Osteocyte (in vitro differentiated cells): ENCODE data around the gene NFIA. TPM values are rescaled to one million over a fixed set of nuclear protein-coding genes. Genes with fewer than 3 reads are reported as not detected.

Experiments used
- DNase-seq: peaks from one replicate; pipeline ENCODE4 v3.0.0; 2021; ENCODE audit warnings: mixed read lengths; ENCODE audit not compliant: unreplicated experiment; ENCODE audit errors: extremely low spot score
- H3K27ac Mint-ChIP-seq: one replicate; pipeline ENCODE4 v1.8.0; 2021; ENCODE audit warnings: mild to moderate bottlenecking, mixed read lengths; ENCODE audit not compliant: unreplicated experiment
- H3K27me3 Mint-ChIP-seq: one replicate; pipeline ENCODE4 v1.8.0; 2021; ENCODE audit warnings: mixed read lengths; ENCODE audit not compliant: unreplicated experiment
- H3K36me3 Mint-ChIP-seq: one replicate; pipeline ENCODE4 v1.8.0; 2021; ENCODE audit warnings: mixed read lengths; ENCODE audit not compliant: unreplicated experiment
- H3K4me1 Mint-ChIP-seq: one replicate; pipeline ENCODE4 v1.8.0; 2021; ENCODE audit warnings: mixed read lengths; ENCODE audit not compliant: unreplicated experiment
- H3K4me3 Mint-ChIP-seq: one replicate; pipeline ENCODE4 v1.8.0; 2021; ENCODE audit warnings: mild to moderate bottlenecking, moderate library complexity, mixed read lengths; ENCODE audit not compliant: unreplicated experiment
- H3K9me3 Mint-ChIP-seq: one replicate; pipeline ENCODE4 v1.8.0; 2021; ENCODE audit warnings: mixed read lengths; ENCODE audit not compliant: unreplicated experiment
- total RNA-seq: library from RNA; stranded (reverse); gene quantifications from 2 replicates; pipeline ENCODE4 v1.2.1, GENCODE V29; 2021
- TF ChIP-seq, protein P1 (sequence below): fragments of 200-600 bp; sonication (generic); IDR thresholded peaks from 2 replicates; pipeline ENCODE4 v1.5.0; 2021; ENCODE audit warnings: antibody characterized with exemption, mild to moderate bottlenecking, moderate library complexity

NFIA gene
- total RNA-seq, 1 donor from 2014 or later = 46.7 TPM

DNA sequence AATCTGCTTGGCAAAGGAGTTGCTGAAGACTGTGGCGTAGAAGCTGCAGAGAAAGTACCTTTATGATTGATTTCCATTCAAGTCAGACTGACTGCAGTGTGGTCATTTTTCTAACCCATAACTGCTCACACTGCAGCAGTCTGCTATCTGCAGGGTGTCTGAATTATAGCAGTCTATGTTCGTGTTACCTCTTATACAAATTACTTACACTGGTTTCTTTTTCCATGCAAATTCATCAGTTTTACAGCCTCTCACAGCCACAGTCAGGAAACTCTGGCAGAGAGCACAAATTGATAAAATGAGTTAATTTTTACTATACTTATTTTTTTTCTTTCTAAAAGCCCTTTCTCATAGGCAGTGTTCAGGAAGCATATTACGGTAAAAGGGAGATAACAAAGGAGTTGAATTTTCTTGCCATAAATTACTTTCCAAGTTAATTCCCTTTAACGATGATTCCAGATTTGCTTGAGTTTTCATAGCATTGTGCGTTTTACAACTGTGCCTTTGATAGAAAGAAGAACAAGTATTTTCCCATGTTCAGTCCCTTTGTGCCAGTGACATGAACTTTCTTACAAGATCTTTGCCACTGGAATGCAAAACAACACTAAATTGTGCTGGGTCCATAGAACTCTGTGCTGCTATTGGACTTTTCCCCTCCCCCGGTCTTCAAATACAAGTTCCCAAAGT lies 261.5 kb downstream of the NFIA start:
- TF ChIP-seq, protein P1, sequence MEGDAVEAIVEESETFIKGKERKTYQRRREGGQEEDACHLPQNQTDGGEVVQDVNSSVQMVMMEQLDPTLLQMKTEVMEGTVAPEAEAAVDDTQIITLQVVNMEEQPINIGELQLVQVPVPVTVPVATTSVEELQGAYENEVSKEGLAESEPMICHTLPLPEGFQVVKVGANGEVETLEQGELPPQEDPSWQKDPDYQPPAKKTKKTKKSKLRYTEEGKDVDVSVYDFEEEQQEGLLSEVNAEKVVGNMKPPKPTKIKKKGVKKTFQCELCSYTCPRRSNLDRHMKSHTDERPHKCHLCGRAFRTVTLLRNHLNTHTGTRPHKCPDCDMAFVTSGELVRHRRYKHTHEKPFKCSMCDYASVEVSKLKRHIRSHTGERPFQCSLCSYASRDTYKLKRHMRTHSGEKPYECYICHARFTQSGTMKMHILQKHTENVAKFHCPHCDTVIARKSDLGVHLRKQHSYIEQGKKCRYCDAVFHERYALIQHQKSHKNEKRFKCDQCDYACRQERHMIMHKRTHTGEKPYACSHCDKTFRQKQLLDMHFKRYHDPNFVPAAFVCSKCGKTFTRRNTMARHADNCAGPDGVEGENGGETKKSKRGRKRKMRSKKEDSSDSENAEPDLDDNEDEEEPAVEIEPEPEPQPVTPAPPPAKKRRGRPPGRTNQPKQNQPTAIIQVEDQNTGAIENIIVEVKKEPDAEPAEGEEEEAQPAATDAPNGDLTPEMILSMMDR = no peak
- no peak overlapping the region for H3K27ac Mint-ChIP-seq
- peaks cover 6% of the 10 kb centered on the region for H3K36me3 Mint-ChIP-seq
- H3K4me3 Mint-ChIP-seq = no peak overlapping the region
- H3K9me3 Mint-ChIP-seq = no peaks in the 10 kb centered on the region
- no peaks in the 10 kb centered on the region for H3K27me3 Mint-ChIP-seq
- H3K4me1 Mint-ChIP-seq = peaks cover 12% of the 10 kb centered on the region
- DNase-seq = no peak

DNA sequence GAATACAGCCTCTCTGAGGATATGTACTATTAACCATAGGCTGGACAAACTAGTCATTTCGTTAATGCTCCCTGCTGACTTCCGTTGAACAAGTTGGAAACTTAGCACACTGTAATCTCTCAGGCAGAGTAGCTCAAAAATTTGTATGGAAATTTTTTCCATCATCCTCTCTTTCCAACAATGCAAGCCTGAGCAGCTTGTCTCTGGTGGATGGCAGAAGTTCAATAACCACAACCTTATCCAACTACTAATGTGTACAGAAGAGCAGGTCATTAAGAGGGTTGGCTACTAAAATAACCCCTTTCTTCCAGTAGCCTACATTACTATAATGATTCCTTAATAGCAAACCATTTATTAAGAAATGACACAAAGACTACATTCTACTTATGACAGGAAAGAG lies 262.3 kb downstream of the NFIA start:
- Mint-ChIP-seq H3K27ac (no peak overlapping the region), H3K36me3 (peaks cover 6% of the 10 kb centered on the region), H3K4me3 (no peak overlapping the region), H3K9me3 (no peaks in the 10 kb centered on the region), H3K27me3 (no peaks in the 10 kb centered on the region), H3K4me1 (peaks cover 3% of the 10 kb centered on the region)
- no peak for DNase-seq
- TF ChIP-seq, protein P1 = no peak

DNA sequence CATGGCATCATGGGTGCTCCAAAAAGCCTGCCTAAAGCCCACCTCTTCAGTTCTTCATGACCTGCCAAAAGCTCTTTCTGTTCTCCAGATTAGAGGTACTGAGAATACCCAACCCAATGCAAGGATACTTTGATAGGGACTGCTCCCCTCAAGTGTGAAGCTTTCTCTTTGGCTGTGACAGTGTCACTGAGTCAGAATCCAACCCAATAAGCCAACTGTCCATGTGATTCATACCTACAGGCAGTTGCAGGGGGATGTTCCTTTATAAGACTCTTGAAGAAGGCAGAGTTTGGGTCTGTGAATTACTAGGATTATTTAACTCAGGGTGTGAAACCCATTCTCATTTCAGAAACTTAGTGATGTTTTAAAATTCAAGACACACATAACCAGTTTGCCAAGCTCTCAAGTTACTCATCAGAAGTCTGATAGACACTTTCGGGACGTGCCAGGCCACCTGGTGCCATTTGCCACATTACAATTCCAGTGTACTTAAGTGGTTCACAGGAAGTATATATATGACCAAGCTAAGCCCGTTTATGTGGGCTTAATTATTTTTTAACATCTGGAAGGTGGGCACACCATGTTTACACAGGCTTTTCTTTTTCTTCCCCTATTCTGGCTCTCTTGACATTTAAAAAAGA lies 265.8 kb downstream of the NFIA start:
- DNase-seq = no peak
- TF ChIP-seq, protein P1 = no peak
- Mint-ChIP-seq H3K4me3 (no peak overlapping the region), H3K36me3 (peaks cover 12% of the 10 kb centered on the region), H3K9me3 (no peaks in the 10 kb centered on the region), H3K27ac (no peak overlapping the region), H3K27me3 (no peaks in the 10 kb centered on the region), H3K4me1 (peaks cover 2% of the 10 kb centered on the region)

DNA sequence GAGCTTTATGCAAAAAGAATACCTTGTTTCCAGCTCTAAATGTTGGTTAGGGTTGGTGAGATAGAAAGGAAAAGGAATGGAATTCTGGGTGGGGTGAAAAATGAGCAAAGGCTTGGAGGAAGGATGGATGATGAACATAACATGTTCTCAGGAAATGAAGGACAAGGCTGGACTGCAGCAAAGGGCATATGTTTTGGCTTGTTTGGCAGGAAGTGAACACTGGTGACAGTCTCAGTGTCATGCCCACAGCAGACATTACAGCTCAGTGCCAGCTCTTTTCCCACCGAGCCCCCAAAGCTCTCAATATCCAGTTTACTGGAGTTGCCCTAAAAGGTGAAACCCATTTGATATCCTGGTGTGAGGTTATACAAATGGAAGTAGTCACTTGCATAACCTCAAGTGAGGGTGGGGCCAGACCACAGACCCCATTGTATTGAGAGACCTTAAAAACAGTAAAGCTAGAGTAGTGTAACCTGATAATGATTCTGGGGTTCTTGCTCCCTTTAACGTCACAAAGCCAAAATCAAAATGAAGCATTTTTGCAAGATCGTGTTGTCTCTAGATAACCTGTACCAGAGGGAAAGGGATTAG lies 270.6 kb downstream of the NFIA start:
- DNase-seq = no peak
- Mint-ChIP-seq H3K27ac (no peak overlapping the region), H3K27me3 (no peaks in the 10 kb centered on the region), H3K36me3 (peaks cover 22% of the 10 kb centered on the region), H3K9me3 (no peaks in the 10 kb centered on the region), H3K4me3 (no peak overlapping the region), H3K4me1 (peaks cover 2% of the 10 kb centered on the region)
- TF ChIP-seq, protein P1 = no peak

DNA sequence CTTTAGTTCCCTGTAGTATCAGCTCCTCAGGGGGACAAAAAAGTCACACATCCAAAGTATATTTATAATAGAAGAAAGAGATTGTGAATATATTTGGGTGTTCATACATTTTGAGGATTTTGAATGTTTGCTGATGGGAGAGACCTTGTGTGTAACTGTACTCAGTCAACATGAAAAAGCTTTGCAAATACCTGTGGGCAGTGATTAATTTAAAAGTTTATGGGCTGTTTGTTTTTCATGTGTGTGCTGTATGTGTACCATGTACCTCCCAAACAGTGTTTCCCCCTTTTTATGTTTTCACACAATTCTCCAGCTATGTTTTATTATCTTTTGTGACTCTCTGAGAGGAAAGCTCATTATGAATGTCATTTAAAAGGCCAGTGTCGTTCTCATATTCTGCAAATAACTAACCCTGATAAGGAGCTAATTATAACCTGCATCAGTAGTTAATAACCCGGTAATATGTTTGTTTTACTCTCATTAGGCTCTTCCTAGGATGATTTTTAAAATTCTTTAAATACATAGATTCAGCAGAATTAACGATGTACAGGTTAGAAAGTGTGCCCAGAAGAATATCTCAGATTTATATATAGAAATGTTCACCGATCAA lies 271.5 kb downstream of the NFIA start:
- no peak for DNase-seq
- Mint-ChIP-seq H3K4me1 (peaks cover 2% of the 10 kb centered on the region), H3K36me3 (peaks cover 20% of the 10 kb centered on the region), H3K4me3 (no peak overlapping the region), H3K27ac (no peak overlapping the region), H3K27me3 (no peaks in the 10 kb centered on the region), H3K9me3 (no peaks in the 10 kb centered on the region)
- TF ChIP-seq, protein P1 = no peak
